ENCODE measurements around the gene USP12. TPM values are rescaled to one million over a fixed set of nuclear protein-coding genes. Genes with fewer than 3 reads are reported as not detected.
A peak's percentile ranks its signal among the peaks of the same experiment; 100 is the strongest.

The USP12 gene
- total RNA-seq, 1 experiment from 2014 or later, result 11.4 TPM

- peak; percentile 54 for DNase-seq (ENCODE audit: low spot score)
Measured at GRCh38 chr13:27183561-27184147, 12.0 kb upstream of the USP12 start.

GRCh38 chr13:27182844-27183497 lies 11.4 kb upstream of the USP12 start:
- peak; percentile 73 for DNase-seq (ENCODE audit: low spot score)

GRCh38 chr13:27182054-27182453 lies 10.4 kb upstream of the USP12 start:
- no peak for DNase-seq (ENCODE audit: low spot score)

- DNase-seq (ENCODE audit: low spot score), result no peak
Measured at GRCh38 chr13:27177852-27178251, 6.2 kb upstream of the USP12 start.

GRCh38 chr13:27176470-27177410 lies 5.1 kb upstream of the USP12 start:
- DNase-seq (ENCODE audit: low spot score), result no peak

GRCh38 chr13:27174766-27175455 lies 3.3 kb upstream of the USP12 start:
- DNase-seq (ENCODE audit: low spot score), result no peak

GRCh38 chr13:27172495-27172842 lies 858 bp upstream of the USP12 start:
- no peak for DNase-seq (ENCODE audit: low spot score)

- DNase-seq (ENCODE audit: low spot score), result peak; percentile 65
Measured at GRCh38 chr13:27171827-27172494, 350 bp upstream of the USP12 start.

GRCh38 chr13:27170516-27171243 lies 931 bp downstream of the USP12 start:
- peak; percentile 29 for DNase-seq (ENCODE audit: low spot score)

GRCh38 chr13:27170221-27170515 lies 1.4 kb downstream of the USP12 start:
- no peak for DNase-seq (ENCODE audit: low spot score)

- DNase-seq (ENCODE audit: low spot score), result no peak
Measured at GRCh38 chr13:27168906-27169657, 2.5 kb downstream of the USP12 start.

GRCh38 chr13:27168086-27168485 lies 3.5 kb downstream of the USP12 start:
- DNase-seq (ENCODE audit: low spot score), result no peak

- no peak for DNase-seq (ENCODE audit: low spot score)
Measured at GRCh38 chr13:27166313-27166712, 5.3 kb downstream of the USP12 start.

- DNase-seq (ENCODE audit: low spot score), result no peak
Measured at GRCh38 chr13:27161980-27162379, 9.6 kb downstream of the USP12 start.

GRCh38 chr13:27161423-27161822 lies 10.2 kb downstream of the USP12 start:
- no peak for DNase-seq (ENCODE audit: low spot score)

- no peak for DNase-seq (ENCODE audit: low spot score)
Measured at GRCh38 chr13:27160657-27161295, 10.8 kb downstream of the USP12 start.

- no peak for DNase-seq (ENCODE audit: low spot score)
Measured at GRCh38 chr13:27159806-27160563, 11.6 kb downstream of the USP12 start.

- DNase-seq (ENCODE audit: low spot score), result no peak
Measured at GRCh38 chr13:27158335-27158734, 13.3 kb downstream of the USP12 start.

Measured in H4 (cell line).